ENCODE measurements around the gene MAPK8IP1.

MAPK8IP1 gene

DNA sequence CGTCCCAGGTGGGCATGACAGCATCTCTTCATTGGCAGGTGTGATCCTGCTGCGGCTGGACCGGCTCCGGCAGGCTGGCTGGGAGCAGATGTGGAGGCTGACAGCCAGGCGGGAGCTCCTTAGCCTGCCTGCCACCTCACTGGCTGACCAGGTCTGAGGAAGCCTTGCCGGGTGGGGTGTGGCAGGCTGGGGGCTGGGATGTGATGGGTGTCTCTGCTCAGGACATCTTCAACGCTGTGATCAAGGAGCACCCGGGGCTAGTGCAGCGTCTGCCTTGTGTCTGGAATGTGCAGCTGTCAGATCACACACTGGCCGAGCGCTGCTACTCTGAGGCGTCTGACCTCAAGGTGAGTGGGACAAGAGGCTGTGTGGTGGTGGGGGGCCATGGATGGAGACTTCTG, 40.5 kb downstream of the MAPK8IP1 start:
- DNase-seq (ENCODE audit: low read depth in 2 of 2), result no peak

GRCh38 chr11:45926536-45927331, 41.3 kb downstream of the MAPK8IP1 start:
- no peak for DNase-seq (ENCODE audit: low read depth in 2 of 2)

GRCh38 chr11:45927332-45927683, 41.9 kb downstream of the MAPK8IP1 start:
- no peak for DNase-seq (ENCODE audit: low read depth in 2 of 2)

DNA sequence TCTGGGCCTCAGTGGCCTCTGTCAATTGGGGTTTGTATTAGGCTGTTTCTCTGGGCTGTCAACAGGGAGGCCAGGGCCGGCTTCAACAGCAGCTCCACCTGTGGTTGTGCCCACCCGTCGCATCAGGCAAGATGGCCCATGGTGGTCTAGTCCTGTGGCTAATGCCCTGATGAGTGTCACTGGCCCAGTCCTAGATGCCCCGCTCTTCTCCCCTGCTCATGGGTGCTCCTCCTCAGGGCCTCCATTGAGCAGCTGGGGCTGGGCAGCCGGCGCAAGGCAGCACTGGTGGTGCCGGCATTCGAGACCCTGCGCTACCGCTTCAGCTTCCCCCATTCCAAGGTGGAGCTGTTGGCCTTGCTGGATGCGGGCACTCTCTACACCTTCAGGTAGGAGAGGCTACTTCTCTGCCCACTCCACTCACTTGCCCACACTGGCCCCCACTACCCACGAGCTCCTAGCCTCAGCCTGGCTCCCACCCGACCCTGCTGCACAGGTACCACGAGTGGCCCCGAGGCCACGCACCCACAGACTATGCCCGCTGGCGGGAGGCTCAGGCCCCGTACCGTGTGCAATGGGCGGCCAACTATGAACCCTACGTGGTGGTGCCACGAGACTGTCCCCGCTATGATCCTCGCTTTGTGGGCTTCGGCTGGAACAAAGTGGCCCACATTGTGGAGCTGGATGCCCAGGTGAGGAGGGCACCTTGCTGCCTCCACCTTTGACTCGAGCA, 42.4 kb downstream of the MAPK8IP1 start:
- no peak for DNase-seq (ENCODE audit: low read depth in 2 of 2)

DNA sequence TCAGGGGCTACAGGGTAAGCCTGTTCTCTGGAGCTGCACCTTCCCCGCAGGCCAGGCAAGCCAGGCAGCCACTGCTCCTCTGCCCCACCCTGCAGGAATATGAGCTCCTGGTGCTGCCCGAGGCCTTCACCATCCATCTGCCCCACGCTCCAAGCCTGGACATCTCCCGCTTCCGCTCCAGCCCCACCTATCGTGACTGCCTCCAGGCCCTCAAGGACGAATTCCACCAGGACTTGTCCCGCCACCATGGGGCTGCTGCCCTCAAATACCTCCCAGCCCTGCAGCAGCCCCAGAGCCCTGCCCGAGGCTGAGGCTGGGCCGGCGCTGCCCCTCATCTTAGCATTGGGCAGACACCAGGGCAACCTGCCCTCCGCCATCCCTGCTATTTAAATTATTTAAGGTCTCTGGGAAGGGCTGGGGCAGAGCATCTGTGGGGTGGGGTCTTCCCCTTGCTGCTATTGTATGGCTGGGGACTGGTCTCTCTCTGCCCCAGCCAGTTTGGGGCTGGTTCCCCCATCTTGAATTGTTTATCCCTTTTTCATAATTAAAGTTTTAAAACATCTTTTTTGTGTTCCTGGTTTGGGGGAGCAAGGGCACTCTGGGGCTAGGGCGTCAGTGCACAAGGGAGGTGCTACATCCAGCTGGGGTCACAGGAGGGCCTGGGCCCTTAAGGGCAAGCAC, 43.2 kb downstream of the MAPK8IP1 start:
- DNase-seq (ENCODE audit: low read depth in 2 of 2), result no peak

- no peak for DNase-seq (ENCODE audit: low read depth in 2 of 2)
Observed at GRCh38 chr11:45929486-45930030, 44.1 kb downstream of the MAPK8IP1 start.

GRCh38 chr11:45930031-45930794, 44.8 kb downstream of the MAPK8IP1 start:
- DNase-seq (ENCODE audit: low read depth in 2 of 2), result no peak

- DNase-seq (ENCODE audit: low read depth in 2 of 2), result no peak
Observed at GRCh38 chr11:45930951-45931570, 45.6 kb downstream of the MAPK8IP1 start.

GRCh38 chr11:45931739-45932138, 46.3 kb downstream of the MAPK8IP1 start:
- no peak for DNase-seq (ENCODE audit: low read depth in 2 of 2)

DNA sequence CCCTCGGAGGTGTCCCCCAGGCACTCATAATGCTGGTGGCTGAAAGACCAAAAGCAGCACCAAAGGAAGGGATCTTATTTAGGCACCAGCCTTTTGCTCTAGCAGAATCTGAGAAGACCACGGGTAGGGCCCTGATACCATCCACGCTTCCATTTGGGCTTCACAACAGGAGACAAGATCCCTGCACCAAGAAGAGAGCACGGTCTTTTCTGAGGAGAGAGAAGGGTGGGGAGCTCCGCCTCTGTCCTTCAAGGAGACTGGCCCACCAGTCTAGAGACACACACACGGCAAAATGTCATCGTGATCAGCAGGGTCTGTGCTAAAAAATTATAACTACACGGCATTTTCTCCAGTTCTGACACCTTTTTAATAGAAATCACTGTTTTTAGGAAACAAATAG, 46.8 kb downstream of the MAPK8IP1 start:
- DNase-seq (ENCODE audit: low read depth in 2 of 2), result no peak

DNA sequence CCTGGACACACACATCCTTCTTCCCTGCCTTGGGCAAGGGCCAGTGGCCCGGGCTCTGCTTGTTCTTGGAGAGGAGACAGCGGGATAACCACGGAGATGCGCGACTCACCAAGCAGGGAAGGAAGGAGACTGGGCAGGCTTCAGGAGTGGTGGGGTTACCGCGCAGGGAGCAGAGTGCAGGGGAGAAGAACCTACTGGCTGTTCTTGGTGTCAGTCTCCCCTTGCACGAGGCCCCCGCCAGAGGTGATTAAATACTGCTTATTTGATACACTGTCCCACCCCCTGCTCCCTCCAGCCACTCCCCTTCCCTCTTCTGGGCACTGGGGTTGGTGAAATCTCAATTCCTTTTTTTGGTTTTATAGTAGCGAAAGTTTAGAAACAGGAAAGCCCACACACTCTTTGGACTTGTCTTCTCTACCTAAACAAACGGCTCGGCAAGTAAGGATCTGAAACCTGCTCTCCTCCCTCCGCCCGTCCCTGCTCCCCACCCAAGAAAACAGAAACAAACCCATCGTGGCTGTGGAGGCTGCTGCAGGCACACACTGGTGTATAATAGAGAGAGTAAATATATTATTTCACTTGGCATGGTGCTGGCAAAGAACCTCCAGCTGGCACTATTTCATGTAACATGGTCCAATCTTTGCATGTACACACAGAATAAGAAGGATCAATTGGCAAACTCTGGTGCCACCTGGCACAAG, 47.8 kb downstream of the MAPK8IP1 start:
- no peak for DNase-seq (ENCODE audit: low read depth in 2 of 2)

DNA sequence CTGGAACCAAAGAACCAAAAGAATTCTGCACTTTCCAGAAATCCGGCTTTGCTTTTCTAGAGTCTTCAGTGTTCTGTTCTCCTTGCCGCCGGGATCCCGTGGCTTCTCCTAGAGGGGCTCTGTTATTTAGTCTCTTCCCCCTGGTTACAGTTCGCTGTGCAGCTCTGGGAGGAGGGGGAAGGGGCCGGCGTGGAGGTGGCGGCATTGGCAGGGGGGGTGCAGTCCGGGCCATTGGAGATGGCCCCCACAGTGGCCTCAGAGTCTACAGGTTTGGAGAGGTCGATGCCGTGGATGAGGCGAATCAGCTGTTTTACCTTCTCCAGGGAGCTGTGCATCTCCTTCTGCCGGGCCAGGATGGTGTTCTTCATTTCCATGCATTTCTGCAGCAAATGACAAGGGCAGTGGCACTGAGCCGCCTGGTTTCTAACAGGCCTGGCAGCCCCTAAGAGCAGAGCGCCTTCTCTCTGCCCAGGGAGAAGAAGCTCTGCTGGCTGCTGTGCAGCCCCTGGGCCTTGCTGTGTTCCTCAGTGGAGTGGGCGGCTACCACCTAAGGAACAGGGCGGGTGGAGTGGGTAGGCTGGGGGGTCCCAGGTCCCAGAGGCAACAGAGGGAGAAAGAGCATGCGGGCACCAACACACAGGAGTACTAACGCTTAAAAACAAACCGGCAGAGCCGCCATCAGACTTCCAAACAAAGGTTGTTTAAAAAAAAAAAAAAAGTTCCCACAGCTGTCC, 48.6 kb downstream of the MAPK8IP1 start:
- no peak for DNase-seq (ENCODE audit: low read depth in 2 of 2)

DNA sequence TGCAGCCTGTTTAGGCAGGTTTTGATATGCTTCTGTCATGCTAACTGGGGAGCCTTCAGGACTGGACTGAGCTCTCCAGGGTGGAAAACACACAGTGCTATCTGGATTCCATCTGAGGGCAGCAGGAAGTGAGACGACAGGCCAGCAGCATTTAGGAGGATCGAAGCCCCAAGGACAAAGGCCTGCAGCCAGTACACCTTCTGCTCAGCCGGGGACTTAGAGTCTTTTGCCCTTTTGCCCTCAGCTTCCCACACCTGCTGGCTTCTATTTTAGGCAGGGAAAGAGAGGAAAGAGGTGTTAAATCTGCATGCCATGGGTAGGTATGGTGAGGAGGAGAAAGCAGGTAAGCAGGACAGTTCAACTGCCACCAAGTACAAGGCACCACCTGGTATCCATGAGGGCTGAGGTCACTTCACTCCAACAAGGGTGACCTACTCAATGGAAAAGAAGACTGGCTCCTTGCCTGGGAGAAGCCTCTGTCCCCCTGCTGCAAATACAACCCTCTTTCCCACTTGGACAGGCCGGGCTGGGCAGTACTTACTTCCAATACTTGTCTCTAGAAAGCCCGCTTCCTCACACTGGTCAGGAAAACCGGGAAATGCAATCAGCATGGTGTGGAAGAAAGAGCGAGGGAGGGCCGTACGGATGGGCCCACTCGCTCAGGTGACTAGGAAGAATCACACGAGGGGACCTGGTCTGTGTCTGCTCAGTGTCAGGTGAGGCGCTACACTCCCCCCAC, 49.3 kb downstream of the MAPK8IP1 start:
- DNase-seq (ENCODE audit: low read depth in 2 of 2), result no peak

GRCh38 chr11:45935349-45936064, 50.1 kb downstream of the MAPK8IP1 start:
- no peak for DNase-seq (ENCODE audit: low read depth in 2 of 2)

DNA sequence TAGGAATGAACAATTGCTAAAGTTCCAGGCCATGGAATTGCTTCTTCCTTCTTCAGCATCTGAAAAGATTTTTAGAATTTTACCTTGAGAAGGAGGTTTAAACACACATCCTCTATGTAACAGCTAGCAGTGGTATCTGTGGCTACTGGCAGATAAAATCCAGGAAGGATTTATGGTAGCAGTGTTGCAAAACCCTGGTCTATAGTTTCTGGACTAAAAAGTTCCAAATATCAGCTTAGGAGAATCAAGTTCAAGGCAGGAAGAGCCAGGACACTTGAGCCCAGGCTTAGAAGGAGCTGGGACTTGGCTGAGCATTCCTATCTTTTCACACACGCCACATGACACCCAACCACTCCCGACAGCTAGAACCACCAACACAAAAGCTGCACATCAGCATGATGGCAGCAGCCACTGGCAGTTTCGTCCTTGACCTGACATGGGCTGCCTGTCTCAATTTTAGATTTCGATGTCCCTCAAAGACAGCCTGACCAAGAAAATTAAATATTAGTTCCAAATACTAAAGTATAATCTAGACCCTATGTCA, 51.1 kb downstream of the MAPK8IP1 start:
- no peak for DNase-seq (ENCODE audit: low read depth in 2 of 2)

DNA sequence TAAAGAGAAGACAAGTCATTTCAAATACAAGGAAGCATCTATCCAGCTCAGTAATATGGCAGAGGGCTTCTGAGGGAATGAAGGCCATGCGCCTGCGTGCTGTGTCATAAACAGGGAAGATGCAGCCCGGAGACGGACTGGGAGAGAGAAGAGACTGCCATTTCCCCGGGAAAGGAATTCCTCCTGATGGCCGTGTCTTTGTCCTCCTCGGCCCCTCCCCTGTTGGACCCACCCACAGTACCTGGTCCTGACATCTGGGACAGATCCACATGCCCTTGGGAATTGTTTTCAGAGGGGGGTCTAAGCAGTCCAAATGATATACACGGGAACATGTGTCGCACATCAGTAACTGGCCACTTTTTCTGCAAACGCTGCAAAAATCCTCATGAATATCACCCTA, 52.5 kb downstream of the MAPK8IP1 start:
- DNase-seq (ENCODE audit: low read depth in 2 of 2), result no peak

- DNase-seq (ENCODE audit: low read depth in 2 of 2), result no peak
Observed at GRCh38 chr11:45939836-45940235, 54.4 kb downstream of the MAPK8IP1 start.

- DNase-seq (ENCODE audit: low read depth in 2 of 2), result no peak
Observed at GRCh38 chr11:45941285-45941684, 55.8 kb downstream of the MAPK8IP1 start.
